ENCODE measurements around the gene MACF1. TPM values are rescaled to one million over a fixed set of nuclear protein-coding genes. Genes with fewer than 3 reads are reported as not detected.
"Not testable (repeated sequence)": the region's sequence is repeated elsewhere in the genome, so short reads cannot be mapped to it uniquely, and the experiment has no call there.

Gene MACF1
- total RNA-seq, 2 donors from 2014 or later = 355 to 400 TPM

- H3K27ac Mint-ChIP-seq = peak overlapping the region; percentile 53 to 71
- peaks cover 6 to 10% of the 10 kb centered on the region in 2 donors for H3K36me3 Mint-ChIP-seq
- no peaks in the 10 kb centered on the region for H3K9me3 Mint-ChIP-seq
- ATAC-seq (no peak), DNase-seq (ENCODE audit: low spot score in 2 of 2) (no peak)
These were observed 273.8 kb downstream of the MACF1 start for GRCh38 chr1:39478126-39478915.

- Mint-ChIP-seq H3K9me3 (no peaks in the 10 kb centered on the region), H3K36me3 (peaks cover 0 to 5% of the 10 kb centered on the region in 2 donors), H3K27ac (no peak overlapping the region)
- DNase-seq (ENCODE audit: low spot score in 2 of 2) (no peak), ATAC-seq (no peak)
These were observed 276.8 kb downstream of the MACF1 start for GRCh38 chr1:39481289-39481688.

GRCh38 chr1:39483276-39483675 is 278.8 kb downstream of the MACF1 start:
- H3K36me3 Mint-ChIP-seq = peaks cover 0 to 5% of the 10 kb centered on the region in 2 donors
- peak overlapping the region; percentile 17 to 86 for H3K27ac Mint-ChIP-seq
- ATAC-seq (no peak), DNase-seq (ENCODE audit: low spot score in 2 of 2) (no peak)
- no peaks in the 10 kb centered on the region for H3K9me3 Mint-ChIP-seq

- no peak for DNase-seq (ENCODE audit: low spot score in 2 of 2)
- H3K27ac Mint-ChIP-seq = no peak overlapping the region
- no peaks in the 10 kb centered on the region for H3K9me3 Mint-ChIP-seq
- ATAC-seq = no peak
- H3K36me3 Mint-ChIP-seq = peaks cover 0 to 5% of the 10 kb centered on the region in 2 donors
These were observed 280.1 kb downstream of the MACF1 start for GRCh38 chr1:39484564-39484963.

GRCh38 chr1:39485046-39485803 is 280.7 kb downstream of the MACF1 start:
- no peak for DNase-seq (ENCODE audit: low spot score in 2 of 2)
- no peaks in the 10 kb centered on the region for H3K9me3 Mint-ChIP-seq
- peak overlapping the region in 1 of 2 donors; percentile 72 for H3K27ac Mint-ChIP-seq
- peaks cover 0 to 5% of the 10 kb centered on the region in 2 donors for H3K36me3 Mint-ChIP-seq
- ATAC-seq = no peak

- Mint-ChIP-seq H3K9me3 (no peaks in the 10 kb centered on the region), H3K27ac (no peak overlapping the region), H3K36me3 (no peaks in the 10 kb centered on the region)
- ATAC-seq (no peak), DNase-seq (ENCODE audit: low spot score in 2 of 2) (no peak)
These were observed 283.6 kb downstream of the MACF1 start for GRCh38 chr1:39488012-39488545.

- no peak for DNase-seq (ENCODE audit: low spot score in 2 of 2)
- Mint-ChIP-seq H3K9me3 (no peaks in the 10 kb centered on the region), H3K36me3 (no peaks in the 10 kb centered on the region), H3K27ac (no peak overlapping the region)
- ATAC-seq = no peak
These were observed 284.5 kb downstream of the MACF1 start for GRCh38 chr1:39488793-39489566.

GRCh38 chr1:39489567-39490239 is 285.2 kb downstream of the MACF1 start:
- ATAC-seq = no peak
- H3K36me3 Mint-ChIP-seq = no peaks in the 10 kb centered on the region
- no peaks in the 10 kb centered on the region for H3K9me3 Mint-ChIP-seq
- H3K27ac Mint-ChIP-seq = no peak overlapping the region
- no peak for DNase-seq (ENCODE audit: low spot score in 2 of 2)

- ATAC-seq = peak in 1 of 2 donors; percentile 9
- no peaks in the 10 kb centered on the region for H3K9me3 Mint-ChIP-seq
- no peaks in the 10 kb centered on the region for H3K36me3 Mint-ChIP-seq
- DNase-seq (ENCODE audit: low spot score in 2 of 2) = peak in 1 of 2 donors; percentile 39
- H3K27ac Mint-ChIP-seq = peak overlapping the region in 1 of 2 donors; percentile 82
These were observed 286.2 kb downstream of the MACF1 start for GRCh38 chr1:39490596-39491145.

GRCh38 chr1:39491146-39491921 is 286.8 kb downstream of the MACF1 start, which contains the start of gene BMP8A:
Gene BMP8A, plus strand, starts transcription at chr1:39491636. Its CDS starts 356 bp downstream, at chr1:39491992.
- no peaks in the 10 kb centered on the region for H3K36me3 Mint-ChIP-seq
- ATAC-seq = peak; percentile 84 to 85

GRCh38 chr1:39492118-39493042 is 287.9 kb downstream of the MACF1 start:
- DNase-seq (ENCODE audit: low spot score in 2 of 2); H3K36me3 Mint-ChIP-seq; H3K27ac Mint-ChIP-seq; H3K9me3 Mint-ChIP-seq: not testable (repeated sequence)
- ATAC-seq = peak in 1 of 2 donors; percentile 4

More at GRCh38 chr1:39491146-39491921, 286.8 kb downstream of the MACF1 start, which contains the start of gene BMP8A:
- Mint-ChIP-seq H3K9me3 (no peaks in the 10 kb centered on the region), H3K27ac (peak within 1 kb of the TSS in 1 of 2 donors; percentile 82)
- DNase-seq (ENCODE audit: low spot score in 2 of 2) = peak; percentile 68 to 78

GRCh38 chr1:39493043-39493810 is 288.7 kb downstream of the MACF1 start:
- not testable (repeated sequence) for ATAC-seq; H3K36me3 Mint-ChIP-seq; H3K27ac Mint-ChIP-seq; DNase-seq (ENCODE audit: low spot score in 2 of 2); H3K9me3 Mint-ChIP-seq

- Mint-ChIP-seq H3K9me3 (no peaks in the 10 kb centered on the region), H3K27ac (no peak overlapping the region), H3K36me3 (no peaks in the 10 kb centered on the region)
- no peak for ATAC-seq
- no peak for DNase-seq (ENCODE audit: low spot score in 2 of 2)
These were observed 290.3 kb downstream of the MACF1 start for GRCh38 chr1:39494671-39495410.
